Measurements from ENCODE around the gene NME4. TPM values are rescaled to one million over a fixed set of nuclear protein-coding genes. Genes with fewer than 3 reads are reported as not detected.
"Not testable (repeated sequence)": the region's sequence is repeated elsewhere in the genome, so short reads cannot be mapped to it uniquely, and the experiment has no call there.

Gene NME4
- total RNA-seq, result 10 to 100 TPM; 15.4 to 29.8 (median 19.5) TPM

DNA sequence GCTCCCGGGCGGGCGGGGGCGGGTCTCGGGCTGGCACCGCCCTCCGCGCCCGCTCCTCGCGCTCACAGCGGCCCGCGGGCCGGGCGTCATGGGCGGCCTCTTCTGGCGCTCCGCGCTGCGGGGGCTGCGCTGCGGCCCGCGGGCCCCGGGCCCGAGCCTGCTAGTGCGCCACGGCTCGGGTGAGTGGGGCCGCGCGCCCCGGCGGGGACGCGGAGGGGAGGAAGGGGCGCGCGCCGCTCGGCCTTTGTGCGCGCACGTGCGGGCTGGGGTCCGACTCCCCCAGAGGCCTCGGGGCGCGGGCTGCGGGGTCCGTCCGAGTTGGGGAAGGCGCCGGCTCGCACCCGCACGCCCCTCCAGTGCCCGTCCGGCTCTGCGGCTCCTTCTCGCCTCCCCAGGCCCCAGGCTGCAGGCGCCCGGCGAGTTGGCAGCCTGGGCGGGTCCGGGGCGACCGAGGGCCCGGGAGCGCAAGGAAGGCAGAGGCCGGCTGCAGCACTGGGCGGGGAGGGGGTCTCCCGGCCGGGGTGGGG is at the start of gene NME4:
TSS of gene NME4 (plus strand) at position 65 of the 527 bp plus-strand sequence. CDS start at position 89, 24 bp downstream.
- H3K4me3 ChIP-seq (ENCODE audit: low read depth, poor library complexity, severe bottlenecking), result peak within 1 kb of the TSS; percentile 44
- 0% methylated on average over 45 of the region's 75 CpGs; no CpG with 5 or more reads in 1 of the 2 donors for WGBS, 2 donors
- intact Hi-C loops (cut with DNase I; ENCODE audit: low total_unique reads), result no loop called here
- no peak for DNase-seq (ENCODE audit: low spot score in 2 of 2)
- TF ChIP-seq, protein P1, sequence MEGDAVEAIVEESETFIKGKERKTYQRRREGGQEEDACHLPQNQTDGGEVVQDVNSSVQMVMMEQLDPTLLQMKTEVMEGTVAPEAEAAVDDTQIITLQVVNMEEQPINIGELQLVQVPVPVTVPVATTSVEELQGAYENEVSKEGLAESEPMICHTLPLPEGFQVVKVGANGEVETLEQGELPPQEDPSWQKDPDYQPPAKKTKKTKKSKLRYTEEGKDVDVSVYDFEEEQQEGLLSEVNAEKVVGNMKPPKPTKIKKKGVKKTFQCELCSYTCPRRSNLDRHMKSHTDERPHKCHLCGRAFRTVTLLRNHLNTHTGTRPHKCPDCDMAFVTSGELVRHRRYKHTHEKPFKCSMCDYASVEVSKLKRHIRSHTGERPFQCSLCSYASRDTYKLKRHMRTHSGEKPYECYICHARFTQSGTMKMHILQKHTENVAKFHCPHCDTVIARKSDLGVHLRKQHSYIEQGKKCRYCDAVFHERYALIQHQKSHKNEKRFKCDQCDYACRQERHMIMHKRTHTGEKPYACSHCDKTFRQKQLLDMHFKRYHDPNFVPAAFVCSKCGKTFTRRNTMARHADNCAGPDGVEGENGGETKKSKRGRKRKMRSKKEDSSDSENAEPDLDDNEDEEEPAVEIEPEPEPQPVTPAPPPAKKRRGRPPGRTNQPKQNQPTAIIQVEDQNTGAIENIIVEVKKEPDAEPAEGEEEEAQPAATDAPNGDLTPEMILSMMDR (IDR thresholded peaks at IDR 0.05), result no peak
- no peak for TF ChIP-seq POLR2A (IDR thresholded peaks at IDR 0.05)

DNA sequence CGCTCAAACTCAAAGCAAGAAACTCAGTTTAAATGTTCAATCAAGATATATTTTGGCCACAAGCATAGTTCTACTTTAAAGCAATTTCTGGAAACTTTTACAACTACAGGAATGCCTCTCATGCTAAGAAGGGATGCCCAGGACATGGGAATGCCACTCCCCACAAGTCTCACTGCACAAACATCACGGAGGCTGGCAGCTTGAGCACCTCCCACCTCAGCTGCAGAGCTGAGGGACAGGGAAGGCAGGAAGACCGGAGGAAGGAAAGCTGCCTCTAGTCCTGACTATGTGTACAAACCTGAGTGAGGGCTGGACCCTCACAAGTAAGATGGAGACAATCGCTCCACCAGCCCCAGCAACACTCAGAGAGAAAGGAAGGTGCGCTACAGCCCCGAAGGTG is 49.8 kb upstream of the NME4 start:
- intact Hi-C loops (cut with DNase I; ENCODE audit: low total_unique reads), result no loop called here
- TF ChIP-seq, protein P1 (IDR thresholded peaks at IDR 0.05), result no peak
- no peak for TF ChIP-seq POLR2A (IDR thresholded peaks at IDR 0.05)
- 93 to 99% methylated on average over 6 of the region's 6 CpGs for WGBS, 2 donors
- no peak for DNase-seq (ENCODE audit: low spot score in 2 of 2)
- no peak overlapping the region for H3K4me3 ChIP-seq (ENCODE audit: low read depth, poor library complexity, severe bottlenecking)

DNA sequence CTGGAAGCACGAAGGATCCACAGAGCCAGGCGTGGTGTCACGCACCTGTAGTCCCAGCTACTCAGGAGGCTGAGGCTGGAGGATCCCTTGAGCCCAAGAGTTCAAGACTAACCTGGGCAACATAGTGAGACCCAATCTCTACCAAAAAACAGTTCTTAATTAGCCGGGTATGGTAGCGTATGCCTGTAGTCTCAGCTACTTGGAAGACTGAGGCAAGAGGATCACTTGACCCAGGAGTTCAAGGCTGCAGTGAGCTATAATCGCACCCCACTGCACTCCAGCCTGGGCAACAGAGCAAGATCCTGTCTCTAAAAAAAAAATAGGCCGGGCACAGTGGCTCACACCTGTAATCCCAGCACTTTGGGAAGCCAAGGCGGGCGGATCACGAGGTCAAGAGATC is 48.5 kb upstream of the NME4 start:
- 95 to 99% methylated on average over 10 of the region's 10 CpGs for WGBS, 2 donors
- DNase-seq (ENCODE audit: low spot score in 2 of 2); H3K4me3 ChIP-seq (ENCODE audit: low read depth, poor library complexity, severe bottlenecking); intact Hi-C loops (cut with DNase I; ENCODE audit: low total_unique reads): not testable (repeated sequence)

DNA sequence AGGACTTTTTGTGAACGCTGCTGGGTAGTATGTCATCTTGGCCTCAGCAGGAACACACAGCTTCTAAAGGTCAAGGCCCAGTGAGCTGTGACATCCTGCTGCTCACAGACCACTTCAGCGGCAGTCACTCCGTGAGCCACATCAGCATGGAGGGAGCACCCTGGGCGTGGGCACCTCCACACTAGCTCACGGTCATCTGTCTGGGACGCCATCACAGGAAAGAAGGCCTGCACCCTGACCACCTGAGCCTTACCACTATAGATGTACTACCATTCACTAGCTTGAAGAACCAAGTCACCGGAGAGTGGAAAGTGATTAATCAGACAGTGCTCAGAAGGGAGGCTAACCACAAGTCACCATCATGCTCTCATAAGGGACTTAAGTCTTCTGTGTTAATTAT is 47.8 kb upstream of the NME4 start:
- no peak for DNase-seq (ENCODE audit: low spot score in 2 of 2)
- intact Hi-C loops (cut with DNase I; ENCODE audit: low total_unique reads), result no loop called here
- WGBS, 2 donors, result 90 to 95% methylated on average over 7 of the region's 7 CpGs

DNA sequence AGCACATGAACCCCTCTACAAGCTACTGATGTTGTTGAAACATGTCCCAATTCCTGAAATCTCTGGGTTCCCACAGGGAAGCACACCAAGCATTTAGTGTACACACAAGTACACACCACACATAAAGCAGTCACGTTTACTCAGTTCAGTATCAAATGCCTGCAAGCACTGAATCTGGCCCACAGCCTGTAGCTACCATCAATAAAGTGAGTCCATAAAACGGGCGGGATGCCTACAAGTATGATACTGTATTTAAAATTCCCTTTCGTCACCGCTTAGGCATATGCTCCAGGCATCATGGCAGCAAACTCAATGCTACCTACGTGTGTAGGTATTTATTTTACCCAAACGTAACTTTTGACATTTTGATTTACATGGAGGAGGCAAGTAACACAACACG is 46.8 kb upstream of the NME4 start:
- intact Hi-C loops (cut with DNase I; ENCODE audit: low total_unique reads), result no loop called here
- no peak for TF ChIP-seq POLR2A (IDR thresholded peaks at IDR 0.05)
- TF ChIP-seq, protein P1 (IDR thresholded peaks at IDR 0.05), result no peak
- no peak overlapping the region for H3K4me3 ChIP-seq (ENCODE audit: low read depth, poor library complexity, severe bottlenecking)
- 69 to 71% methylated on average over 8 of the region's 8 CpGs for whole genome bisulfite sequencing, 2 donors
- DNase-seq (ENCODE audit: low spot score in 2 of 2), result no peak

More for the DNA sequence above, 47.8 kb upstream of the NME4 start:
- TF ChIP-seq, protein P1 (IDR thresholded peaks at IDR 0.05), result no peak
- TF ChIP-seq POLR2A (IDR thresholded peaks at IDR 0.05), result no peak
- no peak overlapping the region for H3K4me3 ChIP-seq (ENCODE audit: low read depth, poor library complexity, severe bottlenecking)

DNA sequence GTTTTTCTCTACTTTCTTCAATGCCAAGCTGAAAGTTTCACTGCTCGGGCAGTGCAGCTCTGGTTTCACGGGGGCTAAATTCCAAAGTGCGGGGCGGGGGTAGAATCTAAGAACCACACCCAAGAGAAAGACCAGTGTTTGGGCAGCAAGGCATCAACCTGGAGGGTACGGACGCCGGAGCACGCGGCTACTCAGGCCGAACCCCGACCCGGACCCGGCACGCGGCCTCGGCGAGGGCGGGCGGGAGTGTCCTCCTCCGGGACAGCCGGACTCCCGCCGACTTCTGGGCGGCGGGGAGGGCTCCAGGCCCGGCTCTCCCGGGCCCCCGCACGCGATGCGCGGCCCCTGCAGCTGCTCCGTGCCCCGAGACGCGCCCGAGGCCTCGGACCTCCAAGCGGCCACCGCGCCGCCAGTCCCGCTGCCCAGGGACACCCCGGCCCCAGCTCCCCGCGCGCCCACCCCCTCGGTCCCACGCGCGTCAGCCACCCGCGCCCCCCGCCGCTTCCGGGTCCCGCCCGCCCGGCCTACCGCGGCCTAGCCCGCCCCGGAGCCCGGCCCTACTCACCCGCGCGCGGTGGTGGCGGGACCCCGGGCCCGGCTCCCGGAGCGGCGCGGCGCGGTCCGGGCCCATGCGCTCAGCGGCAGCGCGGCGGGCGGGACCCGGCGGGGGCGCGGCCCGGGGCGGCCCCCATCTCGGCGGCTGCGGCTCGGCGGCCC is 45.0 kb upstream of the NME4 start:
- no peak for DNase-seq (ENCODE audit: low spot score in 2 of 2)
- TF ChIP-seq POLR2A (IDR thresholded peaks at IDR 0.05), result no peak
- TF ChIP-seq, protein P1 (IDR thresholded peaks at IDR 0.05), result no peak
- peak overlapping the region; percentile 43 for H3K4me3 ChIP-seq (ENCODE audit: low read depth, poor library complexity, severe bottlenecking)
- 0 to 1% methylated on average over 10 to 51 of the region's 95 CpGs for WGBS, 2 donors
- intact Hi-C loops (cut with DNase I; ENCODE audit: low total_unique reads), result no loop called here

Measured in lower leg skin (tissue), 4 donors.